Mesothelial cell of epicardium (in vitro differentiated cells): ENCODE data around the gene CAMP. TPM values are rescaled to one million over a fixed set of nuclear protein-coding genes. Genes with fewer than 3 reads are reported as not detected.

Source experiments
- DNase-seq, 2 experiments: peaks; one replicate each; pipeline ENCODE4 v3.0.0; 2021; ENCODE audit warnings: low spot score in 2 of 2; ENCODE audit not compliant: unreplicated experiment in 2 of 2
- H3K27ac Mint-ChIP-seq: 2 replicates; pipeline ENCODE4 v1.8.0; 2021; ENCODE audit warnings: mixed read lengths
- H3K27me3 Mint-ChIP-seq: 2 replicates; pipeline ENCODE4 v1.8.0; 2021; ENCODE audit warnings: low read depth, mixed read lengths
- H3K36me3 Mint-ChIP-seq: 2 replicates; pipeline ENCODE4 v1.8.0; 2021; ENCODE audit warnings: mixed read lengths
- H3K4me1 Mint-ChIP-seq: 2 replicates; pipeline ENCODE4 v1.8.0; 2021; ENCODE audit warnings: mixed read lengths
- H3K4me3 Mint-ChIP-seq: 2 replicates; pipeline ENCODE4 v1.8.0; 2021; ENCODE audit warnings: mild to moderate bottlenecking, moderate library complexity, mixed read lengths
- H3K9me3 Mint-ChIP-seq: 2 replicates; pipeline ENCODE4 v1.8.0; 2021; ENCODE audit warnings: mixed read lengths
- total RNA-seq: library from RNA; stranded (reverse); gene quantifications from 3 replicates; pipeline ENCODE4 v1.2.1, GENCODE V29; 2021
- TF ChIP-seq, protein P1 (sequence below): fragments of 200-600 bp; sonication (generic); IDR thresholded peaks from one replicate; pipeline ENCODE4 v1.5.0; 2021; ENCODE audit warnings: antibody characterized with exemption; ENCODE audit not compliant: unreplicated experiment

Gene CAMP
- total RNA-seq, 1 donor from 2014 or later, result not detected

DNA sequence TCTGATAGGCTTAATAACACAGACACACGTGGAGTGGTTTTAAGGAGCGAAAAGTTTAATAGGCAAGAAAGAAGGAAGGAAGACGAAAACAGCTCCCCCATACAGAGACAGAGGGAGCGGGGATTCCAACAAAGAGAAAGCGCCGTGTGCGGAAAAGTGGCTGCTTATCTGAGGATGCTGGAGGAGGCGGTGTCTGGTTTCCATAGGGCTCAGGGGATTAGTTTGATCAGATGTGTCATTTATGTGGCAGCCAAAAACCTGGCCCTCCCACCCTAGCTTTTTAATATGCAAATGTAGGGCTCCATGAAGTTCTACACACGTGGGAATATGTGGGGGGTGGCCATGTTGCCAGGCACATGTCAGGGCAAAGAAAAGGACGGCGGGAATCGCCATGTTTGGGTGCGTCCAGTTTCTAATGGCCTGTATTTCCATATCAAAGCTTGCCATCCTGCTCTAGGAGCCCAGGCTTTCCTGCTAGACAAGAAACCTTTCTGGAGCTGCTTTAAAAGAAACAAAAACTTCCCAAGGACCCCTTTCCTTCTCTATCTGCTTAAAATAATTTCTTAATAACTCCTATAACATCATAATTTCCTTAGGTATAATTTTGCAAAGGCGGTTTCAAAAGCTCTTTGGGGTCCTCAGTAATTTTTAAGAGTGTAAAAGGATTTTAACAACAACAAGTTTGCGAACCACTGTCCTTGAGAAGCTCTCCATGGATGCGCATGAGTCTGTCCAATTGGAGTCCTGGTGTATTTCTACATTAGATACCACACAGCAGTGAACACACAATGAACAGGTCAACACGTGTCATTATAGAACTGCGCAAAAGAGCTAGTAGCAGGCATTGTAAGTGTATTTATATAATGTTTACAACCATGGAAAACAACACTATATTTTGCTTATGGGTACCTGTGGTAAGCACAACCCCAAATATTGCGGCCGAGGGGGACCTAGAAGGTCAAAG lies 17.0 kb downstream of the CAMP start:
- Mint-ChIP-seq H3K36me3 (peaks cover under 1% of the 10 kb centered on the region), H3K27ac (peak overlapping the region; percentile 88), H3K4me3 (peak overlapping the region; percentile 93), H3K27me3 (no peaks in the 10 kb centered on the region), H3K4me1 (peaks cover 18% of the 10 kb centered on the region), H3K9me3 (no peaks in the 10 kb centered on the region)
- TF ChIP-seq, protein P1, sequence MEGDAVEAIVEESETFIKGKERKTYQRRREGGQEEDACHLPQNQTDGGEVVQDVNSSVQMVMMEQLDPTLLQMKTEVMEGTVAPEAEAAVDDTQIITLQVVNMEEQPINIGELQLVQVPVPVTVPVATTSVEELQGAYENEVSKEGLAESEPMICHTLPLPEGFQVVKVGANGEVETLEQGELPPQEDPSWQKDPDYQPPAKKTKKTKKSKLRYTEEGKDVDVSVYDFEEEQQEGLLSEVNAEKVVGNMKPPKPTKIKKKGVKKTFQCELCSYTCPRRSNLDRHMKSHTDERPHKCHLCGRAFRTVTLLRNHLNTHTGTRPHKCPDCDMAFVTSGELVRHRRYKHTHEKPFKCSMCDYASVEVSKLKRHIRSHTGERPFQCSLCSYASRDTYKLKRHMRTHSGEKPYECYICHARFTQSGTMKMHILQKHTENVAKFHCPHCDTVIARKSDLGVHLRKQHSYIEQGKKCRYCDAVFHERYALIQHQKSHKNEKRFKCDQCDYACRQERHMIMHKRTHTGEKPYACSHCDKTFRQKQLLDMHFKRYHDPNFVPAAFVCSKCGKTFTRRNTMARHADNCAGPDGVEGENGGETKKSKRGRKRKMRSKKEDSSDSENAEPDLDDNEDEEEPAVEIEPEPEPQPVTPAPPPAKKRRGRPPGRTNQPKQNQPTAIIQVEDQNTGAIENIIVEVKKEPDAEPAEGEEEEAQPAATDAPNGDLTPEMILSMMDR, result no peak
- DNase-seq, result no peak

DNA sequence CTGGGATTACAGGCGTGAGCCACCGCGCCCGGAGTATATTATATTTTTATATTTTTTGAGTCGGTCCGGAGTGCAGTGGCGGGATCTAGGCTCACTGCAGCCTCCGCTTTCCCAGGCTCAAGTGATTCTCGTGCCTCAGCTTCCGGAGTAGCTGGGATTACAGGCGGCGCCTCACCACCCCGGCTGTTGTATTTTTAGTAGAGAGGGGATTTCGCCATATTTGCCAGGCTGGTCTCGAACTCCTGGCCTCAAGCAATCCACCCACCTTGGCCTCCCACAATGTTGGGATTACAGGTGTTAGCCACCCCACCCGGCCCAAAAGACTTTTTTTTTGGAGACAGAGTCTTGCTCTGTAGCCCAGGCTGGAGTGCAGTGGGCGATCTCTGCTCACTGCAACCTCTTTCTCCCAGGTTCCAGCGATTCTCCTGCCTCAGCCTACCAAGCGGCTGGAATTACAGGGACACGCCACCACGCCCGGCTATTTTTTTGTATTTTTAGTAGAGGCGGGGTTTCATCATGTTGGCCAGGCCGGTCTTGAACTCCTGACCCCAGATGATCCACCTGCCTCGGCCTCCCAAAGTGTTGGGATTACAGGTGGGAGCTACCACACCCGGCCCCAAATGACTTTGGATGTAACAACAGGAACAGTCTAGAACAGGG lies 18.6 kb downstream of the CAMP start:
- TF ChIP-seq, protein P1, result no peak
- Mint-ChIP-seq H3K27ac (no peak overlapping the region), H3K27me3 (no peaks in the 10 kb centered on the region), H3K9me3 (no peaks in the 10 kb centered on the region), H3K36me3 (peaks cover 2% of the 10 kb centered on the region), H3K4me3 (peak overlapping the region; percentile 93), H3K4me1 (peaks cover 16% of the 10 kb centered on the region)
- DNase-seq, result no peak

DNA sequence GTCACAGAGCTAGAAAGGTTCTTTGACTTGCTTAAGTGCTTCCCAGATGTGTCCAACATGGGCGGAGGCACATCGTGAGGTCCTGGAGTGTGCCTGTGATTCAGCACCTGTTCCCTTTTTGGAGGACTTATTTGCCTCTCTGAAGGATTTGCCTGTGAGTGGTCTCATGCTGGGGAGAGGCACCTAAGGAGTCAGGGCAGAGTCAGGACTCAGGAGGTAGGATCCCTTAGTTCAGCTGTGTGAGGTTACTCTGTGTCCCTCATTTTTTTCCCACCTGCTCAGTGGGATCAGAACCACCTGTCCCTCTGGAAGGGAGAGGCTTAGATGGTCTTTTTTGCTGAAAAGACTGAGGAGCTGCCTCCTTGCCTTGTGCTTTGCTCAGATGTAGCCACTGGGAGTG lies 20.6 kb downstream of the CAMP start:
- TF ChIP-seq, protein P1, result no peak
- no peak for DNase-seq
- Mint-ChIP-seq H3K4me1 (peaks cover 15% of the 10 kb centered on the region), H3K9me3 (no peaks in the 10 kb centered on the region), H3K4me3 (no peak overlapping the region), H3K27me3 (no peaks in the 10 kb centered on the region), H3K36me3 (peaks cover 4% of the 10 kb centered on the region), H3K27ac (no peak overlapping the region)

DNA sequence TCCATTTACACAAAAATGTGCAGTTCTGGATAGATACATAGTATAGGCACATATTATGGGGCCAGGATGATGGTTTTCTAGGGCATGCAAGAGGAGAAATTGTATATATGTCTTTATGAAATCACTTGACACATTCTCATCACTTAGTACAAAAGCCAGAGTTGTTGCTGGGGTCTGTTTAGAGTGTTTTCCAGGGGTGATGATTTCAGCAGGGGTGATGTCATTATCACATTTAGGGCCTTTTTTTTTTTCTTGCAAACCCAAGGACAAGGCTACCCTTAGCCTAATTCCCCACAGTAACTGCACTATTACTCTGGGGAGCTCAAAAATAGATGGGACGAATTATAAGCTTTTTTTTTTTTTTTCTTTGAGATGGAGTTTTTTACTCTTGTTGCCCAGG lies 21.2 kb downstream of the CAMP start:
- Mint-ChIP-seq H3K9me3 (no peaks in the 10 kb centered on the region), H3K36me3 (peaks cover 4% of the 10 kb centered on the region), H3K4me1 (peaks cover 14% of the 10 kb centered on the region), H3K27ac (no peak overlapping the region), H3K27me3 (no peaks in the 10 kb centered on the region), H3K4me3 (no peak overlapping the region)
- TF ChIP-seq, protein P1, result no peak
- DNase-seq, result no peak

DNA sequence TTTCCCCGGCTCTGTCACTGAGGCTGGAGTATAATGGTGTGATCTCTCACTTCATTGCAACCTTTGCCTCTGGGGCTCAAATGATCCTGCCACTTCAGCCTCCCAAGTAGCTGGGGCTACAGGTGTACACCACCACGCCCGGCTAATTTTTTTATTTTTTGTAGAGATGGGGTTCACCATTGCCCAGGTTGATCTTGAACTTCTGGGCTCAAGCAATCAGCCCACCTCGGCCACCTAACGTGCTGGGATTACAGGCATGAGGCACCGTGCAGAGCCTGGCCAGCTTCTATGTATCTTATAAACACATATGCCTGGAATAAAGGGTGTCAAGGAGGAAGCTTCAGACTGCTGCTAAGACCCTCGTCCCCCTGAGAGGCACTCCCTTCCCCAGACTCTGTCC lies 21.8 kb downstream of the CAMP start:
- Mint-ChIP-seq H3K4me3 (no peak overlapping the region), H3K27me3 (no peaks in the 10 kb centered on the region), H3K27ac (no peak overlapping the region), H3K4me1 (peaks cover 7% of the 10 kb centered on the region), H3K9me3 (no peaks in the 10 kb centered on the region), H3K36me3 (peaks cover 4% of the 10 kb centered on the region)
- DNase-seq, result no peak
- TF ChIP-seq, protein P1, result no peak
